ENCODE data around the gene GSE1. TPM values are rescaled to one million over a fixed set of nuclear protein-coding genes. Genes with fewer than 3 reads are reported as not detected.
A peak's percentile ranks its signal among the peaks of the same experiment; 100 is the strongest.

Gene GSE1
- total and polyA plus RNA-seq, 4 donors, result 20.3 to 40.6 (median 30.7) TPM

DNA sequence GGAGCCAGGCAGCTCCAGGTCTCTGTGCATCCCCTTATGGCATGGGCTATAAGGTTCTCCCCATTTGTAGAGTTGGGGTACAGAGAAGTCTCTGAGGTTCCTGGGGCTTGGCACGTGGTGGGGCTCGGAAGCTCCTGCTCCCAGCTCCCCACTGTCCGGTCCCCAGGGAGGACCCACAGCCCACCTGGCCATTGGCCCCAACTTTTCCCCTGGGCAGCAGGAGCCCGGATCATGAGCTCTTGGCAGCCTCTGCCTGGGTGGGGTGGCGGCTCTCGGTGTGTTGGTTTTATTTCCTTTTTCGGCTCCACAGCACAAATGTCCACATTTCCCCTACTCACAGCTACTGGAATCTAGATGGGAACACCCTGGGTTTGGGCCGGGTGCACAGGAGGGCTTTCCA is 30.5 kb downstream of the GSE1 start:
- Histone ChIP-seq H3K4me1 (ENCODE audit: control insufficient read depth, insufficient read depth, low read length) (peaks cover 44% of the 10 kb centered on the region), H3K27ac (ENCODE audit: low read depth, low read length) (no peak overlapping the region), H3K27me3 (ENCODE audit: control insufficient read depth, insufficient read depth, low read length) (no peaks in the 10 kb centered on the region)

DNA sequence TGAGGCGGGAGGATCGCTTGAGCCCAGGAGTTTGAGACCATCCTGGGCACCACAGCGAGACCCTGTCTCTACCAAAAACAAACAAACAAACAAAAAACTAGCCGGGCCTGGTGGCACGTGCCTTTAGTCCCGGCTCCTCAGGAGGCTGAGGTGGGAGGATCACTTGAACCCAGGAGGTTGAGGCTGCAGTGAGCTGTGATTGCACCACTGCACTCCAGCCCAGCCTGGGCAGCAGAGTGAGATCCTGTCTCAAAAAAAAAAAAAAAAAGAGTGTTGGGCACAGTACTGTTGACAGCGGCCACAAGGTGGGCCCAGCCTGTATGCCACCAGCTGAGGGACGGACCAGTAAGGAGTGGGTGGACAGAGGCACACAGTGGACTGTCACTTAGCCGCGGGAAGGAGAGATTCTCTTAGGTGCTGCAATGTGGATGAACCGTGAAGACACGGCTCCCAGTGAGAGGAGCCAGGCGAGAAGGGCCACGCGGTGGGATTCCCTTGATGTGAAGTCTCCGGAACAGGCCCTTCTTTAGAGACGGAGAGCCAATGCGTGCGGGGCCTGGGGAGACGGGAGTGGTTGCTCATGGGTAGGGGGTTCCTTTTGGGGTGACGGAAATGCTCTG is 31.1 kb downstream of the GSE1 start:
- DNase-seq (ENCODE audit: low read depth in 4 of 6, low spot score in 6 of 6), result no peak
- Histone ChIP-seq H3K4me1 (ENCODE audit: control insufficient read depth, insufficient read depth, low read length) (peaks cover 42% of the 10 kb centered on the region), H3K27ac (ENCODE audit: low read depth, low read length) (no peak overlapping the region), H3K36me3 (ENCODE audit: control insufficient read depth, insufficient read depth, low read length) (peaks cover 84% of the 10 kb centered on the region), H3K9me3 (ENCODE audit: control insufficient read depth, insufficient read depth, low read length) (no peaks in the 10 kb centered on the region), H3K4me3 (ENCODE audit: low read depth, low read length) (no peak overlapping the region), H3K27me3 (ENCODE audit: control insufficient read depth, insufficient read depth, low read length) (no peaks in the 10 kb centered on the region)
- 95% methylated on average over 17 of the region's 21 CpGs for WGBS (ENCODE audit: insufficient coverage)

More for the DNA sequence above, 30.5 kb downstream of the GSE1 start:
- 95% methylated on average over 3 of the region's 8 CpGs for WGBS (ENCODE audit: insufficient coverage)
- Histone ChIP-seq H3K4me3 (ENCODE audit: low read depth, low read length) (no peak overlapping the region), H3K9me3 (ENCODE audit: control insufficient read depth, insufficient read depth, low read length) (no peaks in the 10 kb centered on the region), H3K36me3 (ENCODE audit: control insufficient read depth, insufficient read depth, low read length) (peaks cover 86% of the 10 kb centered on the region)
- no peak for DNase-seq (ENCODE audit: low read depth in 4 of 6, low spot score in 6 of 6)

DNA sequence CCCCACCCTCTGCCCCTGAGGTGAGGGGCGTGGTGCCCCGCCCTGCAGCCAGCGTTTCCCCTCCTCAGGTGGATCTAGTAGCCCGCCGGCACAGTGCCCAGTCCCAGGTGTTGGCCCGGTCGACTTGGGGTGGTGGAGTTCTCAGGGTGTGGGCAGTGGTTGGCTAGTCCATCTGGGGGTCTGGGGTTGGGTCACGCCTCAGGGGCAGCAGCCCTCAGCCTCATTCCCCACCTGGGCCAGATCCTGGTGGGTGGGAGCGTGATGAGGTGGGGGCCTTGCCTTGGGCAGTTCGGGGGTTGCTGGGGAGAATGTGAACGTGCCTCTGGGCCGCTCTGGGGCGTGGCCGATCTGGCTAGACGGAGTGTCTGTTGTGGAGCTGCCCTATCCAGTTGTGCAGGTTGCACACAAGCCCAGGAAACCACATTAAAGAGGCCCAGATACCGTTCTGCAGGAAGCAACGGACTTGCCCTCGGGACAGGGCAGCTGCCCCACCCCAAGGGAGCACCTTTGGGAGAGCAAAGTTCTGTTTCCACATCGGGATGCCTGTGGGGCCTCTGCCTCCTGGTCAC is 32.0 kb downstream of the GSE1 start:
- no peak overlapping the region for H3K27ac ChIP-seq (ENCODE audit: low read depth, low read length)
- H3K9me3 ChIP-seq (ENCODE audit: control insufficient read depth, insufficient read depth, low read length), result no peaks in the 10 kb centered on the region
- no peaks in the 10 kb centered on the region for H3K27me3 ChIP-seq (ENCODE audit: control insufficient read depth, insufficient read depth, low read length)
- 84% methylated on average over 14 of the region's 19 CpGs for WGBS (ENCODE audit: insufficient coverage)
- no peak overlapping the region for H3K4me3 ChIP-seq (ENCODE audit: low read depth, low read length)
- peaks cover 42% of the 10 kb centered on the region for H3K4me1 ChIP-seq (ENCODE audit: control insufficient read depth, insufficient read depth, low read length)
- peaks cover 86% of the 10 kb centered on the region for H3K36me3 ChIP-seq (ENCODE audit: control insufficient read depth, insufficient read depth, low read length)
- no peak for DNase-seq (ENCODE audit: low read depth in 4 of 6, low spot score in 6 of 6)

DNA sequence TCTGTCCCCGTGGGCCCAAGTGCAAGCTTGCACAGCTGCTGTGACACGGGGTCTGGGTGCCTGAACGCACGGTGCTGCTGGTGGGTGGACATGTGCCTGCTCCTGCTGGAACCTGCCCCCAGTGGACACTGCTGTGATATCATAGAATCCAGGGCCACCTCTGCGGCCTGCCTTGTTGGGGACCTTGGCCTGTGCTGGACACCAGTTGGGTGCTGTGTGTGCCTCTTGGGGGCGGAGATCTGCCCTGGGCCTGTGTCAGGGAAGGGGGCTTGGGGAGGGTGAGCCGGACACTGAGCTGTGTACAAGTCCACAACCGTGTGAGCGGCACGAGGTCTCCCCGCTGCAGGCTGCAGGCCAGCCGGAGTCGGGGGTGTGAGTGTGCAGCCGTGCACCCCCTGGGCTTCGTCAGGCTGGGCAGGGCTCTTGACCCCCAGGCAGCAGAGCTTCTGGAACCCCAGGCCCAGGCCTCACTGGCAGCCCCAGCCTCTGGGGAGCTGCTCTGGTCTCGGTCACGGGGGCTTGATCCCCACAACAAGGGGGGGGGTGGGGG is 33.3 kb downstream of the GSE1 start:
- Histone ChIP-seq H3K9me3 (ENCODE audit: control insufficient read depth, insufficient read depth, low read length) (no peaks in the 10 kb centered on the region), H3K4me1 (ENCODE audit: control insufficient read depth, insufficient read depth, low read length) (peaks cover 45% of the 10 kb centered on the region), H3K4me3 (ENCODE audit: low read depth, low read length) (no peak overlapping the region), H3K27me3 (ENCODE audit: control insufficient read depth, insufficient read depth, low read length) (no peaks in the 10 kb centered on the region), H3K36me3 (ENCODE audit: control insufficient read depth, insufficient read depth, low read length) (peaks cover 83% of the 10 kb centered on the region), H3K27ac (ENCODE audit: low read depth, low read length) (no peak overlapping the region)
- DNase-seq (ENCODE audit: low read depth in 4 of 6, low spot score in 6 of 6), result no peak
- WGBS (ENCODE audit: insufficient coverage), result 88% methylated on average over 17 of the region's 17 CpGs

DNA sequence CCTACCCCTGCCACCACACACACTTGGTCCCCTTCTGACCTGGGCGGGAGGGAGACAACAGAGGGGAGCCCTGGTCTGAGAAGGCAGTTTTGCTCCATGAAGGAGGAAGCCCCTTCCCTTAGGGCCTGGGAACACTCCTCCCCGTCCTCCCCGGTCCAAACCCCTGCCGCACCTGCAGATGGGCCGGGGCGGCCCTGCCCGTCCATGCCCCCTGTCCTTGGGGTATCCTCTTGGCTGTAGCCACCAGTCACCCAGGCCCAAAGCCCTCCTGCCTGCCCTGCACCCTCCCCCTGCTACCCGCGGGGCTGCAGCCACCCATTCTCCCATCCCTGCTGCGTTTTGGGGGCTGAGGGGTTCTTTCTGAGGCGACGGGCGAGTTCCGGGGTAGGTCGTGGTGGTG is 33.9 kb downstream of the GSE1 start:
- H3K4me1 ChIP-seq (ENCODE audit: control insufficient read depth, insufficient read depth, low read length), result peaks cover 47% of the 10 kb centered on the region

DNA sequence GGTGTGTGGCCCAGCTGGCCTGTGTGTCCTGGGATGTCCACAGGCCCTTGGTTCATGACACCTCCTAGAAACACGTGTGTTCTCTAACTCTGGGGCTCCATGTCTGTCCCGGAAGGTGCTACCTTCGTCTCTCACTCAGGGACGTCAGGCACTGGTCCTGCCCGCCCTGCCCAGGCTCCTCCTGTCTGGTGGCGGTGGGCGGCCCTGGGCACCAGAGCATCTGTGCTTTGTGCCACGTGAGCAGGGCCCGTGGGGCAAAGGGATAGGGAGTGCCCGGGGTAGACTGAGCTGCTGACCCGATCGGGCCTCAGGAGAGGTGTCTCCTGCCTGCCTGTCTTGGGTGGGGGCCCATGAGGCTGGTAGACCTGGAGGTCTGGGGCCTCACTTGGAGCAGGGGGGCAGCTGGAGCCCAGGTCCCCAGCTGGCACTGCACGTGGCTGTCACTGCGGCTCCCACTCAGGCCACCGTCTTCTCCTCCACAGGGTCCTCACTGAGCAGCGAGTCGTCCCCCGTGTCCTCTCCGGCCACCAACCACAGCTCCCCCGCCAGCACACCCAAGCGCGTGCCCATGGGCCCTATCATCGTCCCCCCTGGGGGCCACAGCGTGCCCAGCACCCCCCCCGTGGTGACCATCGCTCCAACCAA is 35.1 kb downstream of the GSE1 start:
- no peak for DNase-seq (ENCODE audit: low read depth in 4 of 6, low spot score in 6 of 6)
- Histone ChIP-seq H3K4me3 (ENCODE audit: low read depth, low read length) (no peak overlapping the region), H3K27ac (ENCODE audit: low read depth, low read length) (no peak overlapping the region), H3K4me1 (ENCODE audit: control insufficient read depth, insufficient read depth, low read length) (peaks cover 47% of the 10 kb centered on the region), H3K27me3 (ENCODE audit: control insufficient read depth, insufficient read depth, low read length) (no peaks in the 10 kb centered on the region), H3K9me3 (ENCODE audit: control insufficient read depth, insufficient read depth, low read length) (no peaks in the 10 kb centered on the region), H3K36me3 (ENCODE audit: control insufficient read depth, insufficient read depth, low read length) (peaks cover 72% of the 10 kb centered on the region)
- WGBS (ENCODE audit: insufficient coverage), result 91% methylated on average over 23 of the region's 26 CpGs

More for the DNA sequence above, 33.9 kb downstream of the GSE1 start:
- Histone ChIP-seq H3K36me3 (ENCODE audit: control insufficient read depth, insufficient read depth, low read length) (peaks cover 83% of the 10 kb centered on the region), H3K27me3 (ENCODE audit: control insufficient read depth, insufficient read depth, low read length) (no peaks in the 10 kb centered on the region), H3K9me3 (ENCODE audit: control insufficient read depth, insufficient read depth, low read length) (no peaks in the 10 kb centered on the region), H3K4me3 (ENCODE audit: low read depth, low read length) (no peak overlapping the region), H3K27ac (ENCODE audit: low read depth, low read length) (no peak overlapping the region)
- no peak for DNase-seq (ENCODE audit: low read depth in 4 of 6, low spot score in 6 of 6)
- WGBS (ENCODE audit: insufficient coverage), result 96% methylated on average over 7 of the region's 15 CpGs

DNA sequence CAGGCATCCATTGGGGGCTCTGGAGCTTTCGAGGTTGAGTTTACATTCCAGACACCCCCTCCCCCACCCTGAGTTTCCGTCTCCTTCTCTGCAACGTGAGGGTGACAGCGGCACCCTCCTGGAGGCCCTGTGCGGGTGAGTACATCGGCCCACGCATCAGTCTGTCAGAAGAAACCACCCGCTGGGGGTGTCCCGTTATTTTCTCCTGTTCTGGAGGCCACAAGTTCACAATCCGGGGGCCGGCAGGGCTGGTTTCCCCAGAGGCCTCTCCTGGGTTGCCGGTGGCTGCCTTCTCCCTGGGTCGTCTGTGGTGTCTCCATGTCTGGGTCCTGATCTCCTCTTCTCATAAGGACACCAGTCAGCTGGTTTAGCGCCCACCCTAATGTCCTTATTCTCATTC is 35.7 kb downstream of the GSE1 start:
- peaks cover 49% of the 10 kb centered on the region for H3K4me1 ChIP-seq (ENCODE audit: control insufficient read depth, insufficient read depth, low read length)
- no peak overlapping the region for H3K27ac ChIP-seq (ENCODE audit: low read depth, low read length)
- H3K9me3 ChIP-seq (ENCODE audit: control insufficient read depth, insufficient read depth, low read length), result no peaks in the 10 kb centered on the region
- H3K36me3 ChIP-seq (ENCODE audit: control insufficient read depth, insufficient read depth, low read length), result peaks cover 72% of the 10 kb centered on the region
- H3K4me3 ChIP-seq (ENCODE audit: low read depth, low read length), result no peak overlapping the region
- no peaks in the 10 kb centered on the region for H3K27me3 ChIP-seq (ENCODE audit: control insufficient read depth, insufficient read depth, low read length)
- WGBS (ENCODE audit: insufficient coverage), result 75% methylated on average over 13 of the region's 14 CpGs
- DNase-seq (ENCODE audit: low read depth in 4 of 6, low spot score in 6 of 6), result no peak

DNA sequence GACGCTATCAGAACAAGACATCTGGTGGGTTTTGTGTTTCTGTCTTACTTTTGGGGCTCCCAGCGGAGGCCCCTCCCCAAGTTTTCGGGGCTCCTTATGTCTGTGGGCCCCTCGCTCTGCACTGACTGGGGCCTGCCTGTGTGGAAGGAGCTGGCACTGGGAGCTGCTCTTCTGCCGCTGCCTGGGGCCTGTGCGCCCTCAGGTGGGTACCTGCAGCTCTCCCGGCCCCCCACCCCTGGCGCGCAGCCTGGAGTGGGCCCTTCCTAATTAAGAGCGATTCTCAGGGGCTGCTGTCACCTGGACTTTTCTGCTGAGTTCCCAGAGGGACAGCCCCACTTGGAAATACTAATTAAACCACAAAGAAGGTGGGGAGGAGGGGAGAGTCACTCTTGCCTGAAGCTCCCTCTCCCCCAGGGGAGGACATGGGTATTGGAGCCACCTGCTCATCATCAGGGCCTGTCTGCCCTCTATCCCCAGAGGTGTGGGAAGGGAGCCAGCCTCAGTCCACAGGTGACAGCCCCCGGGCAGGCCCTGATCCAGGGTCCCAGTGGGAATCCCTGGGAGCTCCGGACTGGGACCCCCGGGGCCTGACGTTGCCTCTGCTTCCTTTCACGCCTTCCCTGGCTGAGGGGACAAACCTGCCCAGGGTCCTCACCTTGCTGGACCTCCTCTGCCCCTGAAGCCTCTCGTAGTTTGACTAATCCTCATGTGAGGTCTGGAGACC is 36.5 kb downstream of the GSE1 start:
- Histone ChIP-seq H3K9me3 (ENCODE audit: control insufficient read depth, insufficient read depth, low read length) (no peaks in the 10 kb centered on the region), H3K4me3 (ENCODE audit: low read depth, low read length) (no peak overlapping the region), H3K27me3 (ENCODE audit: control insufficient read depth, insufficient read depth, low read length) (no peaks in the 10 kb centered on the region), H3K4me1 (ENCODE audit: control insufficient read depth, insufficient read depth, low read length) (peaks cover 55% of the 10 kb centered on the region), H3K36me3 (ENCODE audit: control insufficient read depth, insufficient read depth, low read length) (peaks cover 77% of the 10 kb centered on the region), H3K27ac (ENCODE audit: low read depth, low read length) (no peak overlapping the region)
- DNase-seq (ENCODE audit: low read depth in 4 of 6, low spot score in 6 of 6), result no peak
- 85% methylated on average over 15 of the region's 16 CpGs for WGBS (ENCODE audit: insufficient coverage)

DNA sequence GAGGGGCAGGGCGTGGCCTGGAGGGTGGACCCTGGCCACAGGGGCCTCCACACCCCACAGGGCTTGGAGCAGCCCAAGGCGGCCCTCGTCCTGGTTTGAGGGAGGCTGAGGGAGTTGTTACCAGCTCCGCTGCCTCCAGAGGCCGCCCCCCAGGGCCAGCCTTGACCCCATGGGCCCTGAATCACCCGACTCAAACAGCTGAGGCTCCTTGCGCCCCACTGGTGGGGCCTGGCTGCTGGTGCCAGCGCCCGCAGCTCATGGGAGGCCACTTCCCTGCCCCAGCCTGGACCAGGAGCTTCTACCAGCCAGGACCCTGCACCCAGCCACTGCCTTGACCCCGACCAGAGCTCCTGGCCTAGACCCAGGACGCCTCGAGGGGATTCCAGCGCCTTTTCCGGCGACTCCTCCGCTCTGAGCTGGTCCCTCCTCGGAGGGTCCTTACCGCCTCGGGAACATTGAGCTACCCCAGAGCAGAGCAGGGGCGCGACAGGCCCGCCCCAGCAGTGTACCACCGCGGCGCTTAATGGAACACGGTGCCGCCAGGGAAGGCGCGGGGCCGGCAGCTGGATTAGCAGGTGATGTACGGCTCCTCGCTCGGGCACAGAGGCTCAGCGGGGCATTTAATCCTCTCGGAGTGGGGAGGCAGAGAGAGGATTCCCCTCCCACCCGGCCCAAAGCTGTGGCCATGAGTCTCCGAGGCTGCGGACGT is 37.2 kb downstream of the GSE1 start:
- WGBS (ENCODE audit: insufficient coverage), result 56% methylated on average over 33 of the region's 39 CpGs
- no peak overlapping the region for H3K4me3 ChIP-seq (ENCODE audit: low read depth, low read length)
- peaks cover 78% of the 10 kb centered on the region for H3K36me3 ChIP-seq (ENCODE audit: control insufficient read depth, insufficient read depth, low read length)
- peaks cover 58% of the 10 kb centered on the region for H3K4me1 ChIP-seq (ENCODE audit: control insufficient read depth, insufficient read depth, low read length)
- H3K27ac ChIP-seq (ENCODE audit: low read depth, low read length), result no peak overlapping the region
- H3K9me3 ChIP-seq (ENCODE audit: control insufficient read depth, insufficient read depth, low read length), result no peaks in the 10 kb centered on the region
- peak in 1 of 6 donors; percentile 63 for DNase-seq (ENCODE audit: low read depth in 4 of 6, low spot score in 6 of 6)
- H3K27me3 ChIP-seq (ENCODE audit: control insufficient read depth, insufficient read depth, low read length), result no peaks in the 10 kb centered on the region
